GM10266 (cell line): ENCODE measurements around the gene NRSN2.

Experiments used
- DNase-seq: peaks from one replicate; pipeline ENCODE4 v3.0.0; 2012; ENCODE audit errors: extremely low spot score
- TF ChIP-seq, protein P1 (sequence below): IDR thresholded peaks from 2 replicates; pipeline ENCODE4 v1.5.1; 2012; ENCODE audit warnings: mild to moderate bottlenecking, low read depth; ENCODE audit not compliant: control insufficient read depth, insufficient read depth; ENCODE audit errors: missing control alignments

Gene NRSN2

DNA sequence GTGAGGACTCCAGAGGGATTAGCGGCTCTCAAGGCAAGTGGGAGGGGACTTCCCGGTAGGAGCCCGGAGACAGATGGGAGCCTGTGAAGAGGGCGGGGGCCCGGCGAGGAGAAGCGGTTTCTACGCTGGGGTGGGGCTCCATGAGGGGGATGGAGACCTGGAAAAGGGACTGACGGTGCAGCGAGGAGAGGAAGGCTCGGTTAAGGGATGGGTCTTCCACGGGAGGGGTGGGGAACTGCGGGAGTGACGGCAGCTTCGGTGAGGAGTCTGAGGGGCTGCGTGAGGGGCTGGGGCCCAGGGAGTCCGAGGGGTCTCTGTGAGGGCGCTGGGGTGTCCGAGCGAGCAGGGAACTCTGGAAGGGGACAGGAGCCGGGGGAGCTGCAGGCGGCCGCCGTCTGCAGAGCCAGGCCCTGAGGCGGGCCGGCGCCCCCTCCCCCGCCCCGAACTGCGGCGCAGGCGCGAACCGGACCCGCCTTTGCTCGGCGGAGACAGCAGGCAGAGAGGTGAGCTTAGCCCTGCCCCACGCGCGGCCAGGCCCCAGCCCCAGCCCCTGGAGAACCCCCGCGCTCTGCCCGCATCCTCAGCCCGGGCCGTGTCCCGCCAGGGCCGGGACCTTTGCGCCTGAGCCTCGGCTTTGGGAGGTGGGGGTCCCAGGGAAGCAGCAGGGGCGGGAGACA, at the start of gene NRSN2:
Gene NRSN2, plus strand, starts transcription at position 472 of the 677 bp plus-strand sequence. CDS start 2,533 bp downstream, outside the sequence.
- TF ChIP-seq, protein P1, sequence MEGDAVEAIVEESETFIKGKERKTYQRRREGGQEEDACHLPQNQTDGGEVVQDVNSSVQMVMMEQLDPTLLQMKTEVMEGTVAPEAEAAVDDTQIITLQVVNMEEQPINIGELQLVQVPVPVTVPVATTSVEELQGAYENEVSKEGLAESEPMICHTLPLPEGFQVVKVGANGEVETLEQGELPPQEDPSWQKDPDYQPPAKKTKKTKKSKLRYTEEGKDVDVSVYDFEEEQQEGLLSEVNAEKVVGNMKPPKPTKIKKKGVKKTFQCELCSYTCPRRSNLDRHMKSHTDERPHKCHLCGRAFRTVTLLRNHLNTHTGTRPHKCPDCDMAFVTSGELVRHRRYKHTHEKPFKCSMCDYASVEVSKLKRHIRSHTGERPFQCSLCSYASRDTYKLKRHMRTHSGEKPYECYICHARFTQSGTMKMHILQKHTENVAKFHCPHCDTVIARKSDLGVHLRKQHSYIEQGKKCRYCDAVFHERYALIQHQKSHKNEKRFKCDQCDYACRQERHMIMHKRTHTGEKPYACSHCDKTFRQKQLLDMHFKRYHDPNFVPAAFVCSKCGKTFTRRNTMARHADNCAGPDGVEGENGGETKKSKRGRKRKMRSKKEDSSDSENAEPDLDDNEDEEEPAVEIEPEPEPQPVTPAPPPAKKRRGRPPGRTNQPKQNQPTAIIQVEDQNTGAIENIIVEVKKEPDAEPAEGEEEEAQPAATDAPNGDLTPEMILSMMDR: no peak
- DNase-seq: peak; percentile 87

DNA sequence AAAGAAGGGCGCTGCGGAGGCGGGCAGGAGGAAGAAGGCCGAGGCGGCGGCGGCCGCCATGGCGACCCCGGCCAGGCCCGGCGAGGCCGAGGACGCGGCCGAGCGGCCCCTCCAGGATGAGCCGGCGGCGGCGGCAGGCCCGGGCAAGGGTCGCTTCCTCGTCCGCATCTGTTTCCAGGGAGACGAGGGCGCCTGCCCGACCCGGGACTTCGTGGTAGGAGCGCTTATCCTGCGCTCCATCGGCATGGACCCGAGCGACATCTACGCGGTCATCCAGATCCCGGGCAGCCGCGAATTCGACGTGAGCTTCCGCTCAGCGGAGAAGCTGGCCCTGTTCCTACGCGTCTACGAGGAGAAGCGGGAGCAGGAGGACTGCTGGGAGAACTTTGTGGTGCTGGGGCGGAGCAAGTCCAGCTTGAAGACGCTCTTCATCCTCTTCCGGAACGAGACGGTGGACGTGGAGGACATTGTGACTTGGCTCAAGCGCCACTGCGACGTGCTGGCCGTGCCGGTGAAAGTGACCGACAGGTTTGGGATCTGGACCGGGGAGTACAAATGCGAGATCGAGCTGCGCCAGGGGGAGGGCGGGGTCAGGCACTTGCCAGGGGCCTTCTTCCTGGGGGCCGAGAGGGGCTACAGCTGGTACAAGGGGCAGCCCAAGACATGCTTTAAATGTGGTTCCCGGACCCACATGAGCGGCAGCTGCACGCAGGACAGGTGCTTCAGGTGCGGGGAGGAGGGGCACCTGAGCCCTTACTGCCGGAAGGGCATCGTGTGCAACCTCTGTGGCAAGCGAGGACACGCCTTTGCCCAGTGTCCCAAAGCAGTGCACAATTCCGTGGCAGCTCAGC, 48.8 kb upstream of the NRSN2 start:
- TF ChIP-seq, protein P1: no peak
- DNase-seq: peak; percentile 72

GRCh38 chr20:298776-299391, 48.0 kb upstream of the NRSN2 start:
- TF ChIP-seq, protein P1: no peak
- DNase-seq: no peak

DNA sequence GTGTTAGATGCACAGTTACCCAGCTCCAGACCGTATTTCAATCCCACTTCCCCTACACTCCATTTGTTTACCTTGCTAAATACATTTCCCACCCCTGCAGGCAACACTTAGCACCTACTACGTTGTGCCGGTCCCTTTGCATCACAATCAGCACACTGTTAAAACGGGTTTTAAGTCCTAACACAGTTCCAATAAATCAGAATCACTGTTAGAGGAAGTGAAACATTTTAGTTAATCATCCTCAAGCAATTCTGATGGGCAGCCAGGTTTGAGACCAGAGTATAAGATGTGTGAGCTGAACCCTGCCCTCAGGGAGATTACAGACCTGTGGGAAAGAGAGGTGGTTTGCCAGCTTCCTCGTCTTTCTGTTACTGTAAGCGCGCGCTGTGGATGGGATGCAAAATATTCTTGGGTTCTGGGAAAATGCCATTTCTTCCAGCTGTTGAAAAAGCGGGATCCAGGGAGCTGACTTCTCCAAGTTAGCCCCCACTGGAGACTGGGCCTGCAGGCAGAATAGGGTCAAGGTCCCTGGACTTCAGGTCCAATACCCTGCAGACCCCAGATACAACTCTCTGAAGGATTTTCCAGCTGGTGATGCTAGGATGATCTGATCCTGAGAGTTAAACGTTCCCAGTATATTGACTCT, 46.4 kb upstream of the NRSN2 start:
- TF ChIP-seq, protein P1: no peak
- DNase-seq: no peak

DNA sequence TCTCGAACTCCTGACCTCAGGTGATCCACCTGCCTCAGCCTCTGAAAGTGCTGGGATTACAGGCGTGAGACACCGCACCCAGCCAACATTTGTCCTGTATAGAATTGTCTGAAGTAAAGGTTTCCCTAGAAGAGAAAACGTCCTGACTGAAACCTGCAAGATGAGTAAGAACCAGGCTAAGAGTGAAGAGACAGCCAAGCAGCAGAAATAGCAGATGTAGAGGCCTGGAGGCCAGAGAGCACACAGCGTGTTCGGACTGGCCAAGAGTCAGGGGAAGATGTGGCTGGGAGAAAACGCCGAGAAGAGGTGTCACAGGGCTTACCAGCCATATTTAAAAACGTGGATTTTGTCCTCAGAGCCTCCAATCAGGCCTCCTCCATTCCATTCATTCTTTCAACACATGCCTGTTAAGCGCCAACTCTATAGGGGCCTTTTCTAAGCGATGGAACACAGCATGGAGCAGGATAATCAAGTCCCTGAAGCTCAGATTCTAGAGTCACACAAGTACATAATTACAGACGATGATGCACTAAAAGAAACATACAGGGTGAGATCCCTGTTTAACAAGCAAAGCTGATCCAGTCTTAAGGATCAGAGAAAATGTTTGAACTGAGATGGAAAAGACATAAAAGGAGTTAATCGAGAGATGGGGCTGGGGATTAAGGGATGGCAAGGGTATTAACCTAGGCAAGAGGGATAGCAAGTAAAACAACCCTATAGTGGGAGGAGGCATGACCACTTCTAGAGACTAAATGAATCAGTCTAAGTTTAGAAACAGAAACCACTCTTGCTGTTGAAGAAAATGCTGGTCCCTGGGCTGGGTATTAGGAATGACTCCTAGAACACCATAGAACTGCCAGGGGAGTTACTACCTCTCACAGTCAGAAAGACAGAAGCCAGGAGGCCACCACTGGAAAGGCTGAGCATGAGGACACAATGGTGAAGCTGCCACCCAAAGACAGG, 44.7 kb upstream of the NRSN2 start:
- DNase-seq: no peak
- TF ChIP-seq, protein P1: no peak

- TF ChIP-seq, protein P1: no peak
- no peak for DNase-seq
Observed at GRCh38 chr20:305745-306144, 41.2 kb upstream of the NRSN2 start.
